DOHH2 (cell line): ENCODE data around the gene ATP10A.

Source experiments
- CTCF ChIP-seq: fragments of 200-600 bp; sonication (generic); IDR thresholded peaks from one replicate; pipeline ENCODE4 v1.5.1; 2014; ENCODE audit warnings: antibody characterized with exemption, mild to moderate bottlenecking, low read depth, low read length; ENCODE audit not compliant: poor library complexity, severe bottlenecking
- EZH2phosphoT487 ChIP-seq: fragments of 200-600 bp; sonication (generic); IDR thresholded peaks from 2 replicates; pipeline ENCODE4 v1.6.1; 2017; ENCODE audit warnings: borderline replicate concordance, mild to moderate bottlenecking, antibody characterized with exemption, low read length, moderate library complexity, mixed read lengths

GRCh38 chr15:25673351-25673750, 189.8 kb downstream of the ATP10A start:
- no peak for TF ChIP-seq CTCF
- TF ChIP-seq EZH2phosphoT487, result no peak
